ENCODE data around the gene KDM1B.

The KDM1B gene, protein sequence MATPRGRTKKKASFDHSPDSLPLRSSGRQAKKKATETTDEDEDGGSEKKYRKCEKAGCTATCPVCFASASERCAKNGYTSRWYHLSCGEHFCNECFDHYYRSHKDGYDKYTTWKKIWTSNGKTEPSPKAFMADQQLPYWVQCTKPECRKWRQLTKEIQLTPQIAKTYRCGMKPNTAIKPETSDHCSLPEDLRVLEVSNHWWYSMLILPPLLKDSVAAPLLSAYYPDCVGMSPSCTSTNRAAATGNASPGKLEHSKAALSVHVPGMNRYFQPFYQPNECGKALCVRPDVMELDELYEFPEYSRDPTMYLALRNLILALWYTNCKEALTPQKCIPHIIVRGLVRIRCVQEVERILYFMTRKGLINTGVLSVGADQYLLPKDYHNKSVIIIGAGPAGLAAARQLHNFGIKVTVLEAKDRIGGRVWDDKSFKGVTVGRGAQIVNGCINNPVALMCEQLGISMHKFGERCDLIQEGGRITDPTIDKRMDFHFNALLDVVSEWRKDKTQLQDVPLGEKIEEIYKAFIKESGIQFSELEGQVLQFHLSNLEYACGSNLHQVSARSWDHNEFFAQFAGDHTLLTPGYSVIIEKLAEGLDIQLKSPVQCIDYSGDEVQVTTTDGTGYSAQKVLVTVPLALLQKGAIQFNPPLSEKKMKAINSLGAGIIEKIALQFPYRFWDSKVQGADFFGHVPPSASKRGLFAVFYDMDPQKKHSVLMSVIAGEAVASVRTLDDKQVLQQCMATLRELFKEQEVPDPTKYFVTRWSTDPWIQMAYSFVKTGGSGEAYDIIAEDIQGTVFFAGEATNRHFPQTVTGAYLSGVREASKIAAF

DNA sequence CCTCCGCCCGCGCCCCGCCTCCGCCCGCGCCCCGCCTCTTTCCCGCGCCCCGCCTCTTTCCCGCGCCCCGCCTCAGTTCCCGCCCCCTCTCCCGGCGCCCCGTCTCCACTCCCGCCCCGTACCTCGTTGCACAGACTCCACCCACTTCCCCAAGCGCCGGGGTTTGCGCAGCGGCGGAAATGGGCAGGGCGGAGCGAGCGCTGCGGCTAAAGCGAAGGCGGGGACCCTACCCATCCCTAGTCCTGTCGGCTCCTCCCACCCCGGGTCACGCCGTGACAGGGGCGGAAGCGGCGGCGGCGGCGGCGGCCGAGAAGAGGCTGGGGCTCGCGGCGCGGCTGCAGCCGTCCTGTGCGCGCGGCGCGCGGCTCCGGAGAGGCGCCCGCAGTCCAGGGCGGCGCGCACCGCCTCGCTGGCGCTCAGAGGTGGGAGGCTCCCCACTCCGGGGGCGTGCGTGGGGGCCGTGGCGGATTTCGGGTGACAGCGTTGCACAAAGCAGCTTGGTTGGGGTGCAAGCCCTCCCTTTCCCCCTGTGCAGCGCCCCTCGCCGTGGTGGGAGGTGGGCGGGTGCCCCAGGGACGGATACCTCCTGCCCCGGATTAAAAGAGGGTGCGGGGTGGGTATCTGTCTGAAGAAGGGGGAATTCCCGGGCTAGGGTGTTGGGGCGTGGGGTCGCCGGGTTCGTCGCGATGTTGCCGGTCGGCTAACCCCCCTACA, at the start of gene KDM1B:
KDM1B (plus strand) TSS at position 273 of the 714 bp plus-strand sequence. CDS start 4,474 bp downstream, outside the sequence.
- DNase-seq (ENCODE audit: low read depth in 3 of 3), result peak; percentile 96 to 98 (median 97)

DNA sequence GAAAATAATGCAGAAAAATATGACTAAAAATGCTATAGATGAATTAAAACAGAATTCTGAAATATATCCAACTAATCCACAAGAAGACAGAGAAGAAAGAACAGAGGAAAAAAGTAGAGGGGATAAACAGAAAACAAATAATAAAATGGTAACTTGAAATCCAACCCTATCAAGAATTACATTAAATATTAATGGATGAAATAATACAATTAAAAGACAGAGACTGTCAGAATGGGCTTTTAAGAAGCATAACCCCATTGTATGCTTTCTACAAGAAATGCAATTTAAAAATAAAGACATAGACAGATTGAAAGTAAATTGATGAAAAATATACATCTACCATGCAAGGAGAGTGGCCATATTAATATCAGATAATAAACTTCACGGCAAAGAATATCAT, 48.2 kb upstream of the KDM1B start:
- DNase-seq (ENCODE audit: low read depth in 3 of 3), result no peak

DNA sequence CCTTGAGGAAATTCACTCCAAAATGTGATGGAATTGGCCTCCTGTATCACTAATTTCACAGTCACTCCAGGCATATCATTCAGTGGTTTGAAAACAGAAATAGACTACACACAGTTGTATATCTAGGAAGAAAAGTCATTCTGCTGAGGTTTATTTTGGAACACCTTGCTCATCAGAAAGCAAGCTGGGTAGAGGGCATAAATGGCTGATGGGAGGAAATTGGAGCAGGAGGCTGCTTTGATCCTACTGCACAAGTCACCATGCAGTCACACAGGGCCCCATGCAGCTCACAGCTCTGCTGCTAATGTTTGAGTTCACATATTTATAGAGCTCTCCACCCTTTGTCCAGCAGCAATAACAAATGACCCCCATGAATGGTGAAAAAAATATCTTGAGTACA, 45.1 kb upstream of the KDM1B start:
- DNase-seq (ENCODE audit: low read depth in 3 of 3), result no peak

DNA sequence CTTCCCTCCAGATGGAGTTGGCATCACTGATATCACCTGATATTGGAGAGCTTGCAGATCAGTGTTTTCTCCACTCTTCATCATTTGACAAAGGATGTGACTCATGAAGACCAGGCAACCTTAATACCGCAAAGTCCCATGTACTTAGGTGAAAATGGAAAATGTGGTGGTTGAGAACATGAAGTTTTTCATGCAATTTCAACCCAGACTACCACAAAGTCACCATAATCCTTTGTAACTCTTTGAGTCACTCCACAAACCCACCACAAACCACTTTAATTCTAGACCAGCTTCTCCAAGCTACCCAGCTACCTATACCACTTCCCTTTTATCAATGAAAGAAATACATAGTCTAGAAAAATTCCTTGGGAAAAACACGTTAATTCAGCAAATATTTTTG, 39.9 kb upstream of the KDM1B start:
- no peak for DNase-seq (ENCODE audit: low read depth in 3 of 3)

DNA sequence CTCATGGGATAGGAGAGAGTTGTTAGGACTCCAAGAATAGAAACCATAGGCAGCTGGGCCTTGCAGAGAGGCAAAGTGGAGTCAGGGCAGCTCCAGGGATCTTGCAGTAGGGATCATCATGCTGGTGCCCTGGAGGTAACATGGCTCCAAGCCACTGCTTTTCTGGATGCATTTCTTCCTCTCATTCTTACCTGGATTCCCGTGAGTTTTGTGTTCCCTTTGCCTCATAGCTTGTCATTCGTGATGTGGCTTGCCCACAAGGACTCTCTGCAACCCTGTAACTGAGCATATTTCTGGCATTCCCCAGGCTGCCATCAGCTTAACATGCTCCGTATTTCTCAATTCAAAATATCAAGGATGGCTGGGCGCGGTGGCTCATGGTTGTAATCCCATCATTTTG, 38.1 kb upstream of the KDM1B start:
- no peak for DNase-seq (ENCODE audit: low read depth in 3 of 3)

DNA sequence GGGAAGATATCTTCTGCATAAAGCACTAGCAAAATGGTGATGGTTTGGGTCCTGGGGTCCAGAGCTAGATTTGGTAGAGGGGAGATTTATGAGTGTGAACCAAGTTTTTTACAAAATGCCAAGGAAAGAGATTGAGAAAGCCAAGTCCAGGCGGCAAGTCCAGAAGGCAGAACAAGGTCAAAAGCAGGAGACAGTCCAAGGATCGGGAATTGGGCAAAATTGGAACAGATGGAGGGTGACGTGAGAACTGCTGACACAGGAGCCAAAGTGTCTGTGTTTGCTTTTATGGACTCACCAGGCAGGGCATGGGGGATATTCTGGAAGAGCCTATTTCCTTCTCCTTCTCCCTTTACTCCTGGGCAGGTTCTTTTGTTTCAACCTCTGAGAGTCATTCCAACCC, 36.9 kb upstream of the KDM1B start:
- no peak for DNase-seq (ENCODE audit: low read depth in 3 of 3)

DNA sequence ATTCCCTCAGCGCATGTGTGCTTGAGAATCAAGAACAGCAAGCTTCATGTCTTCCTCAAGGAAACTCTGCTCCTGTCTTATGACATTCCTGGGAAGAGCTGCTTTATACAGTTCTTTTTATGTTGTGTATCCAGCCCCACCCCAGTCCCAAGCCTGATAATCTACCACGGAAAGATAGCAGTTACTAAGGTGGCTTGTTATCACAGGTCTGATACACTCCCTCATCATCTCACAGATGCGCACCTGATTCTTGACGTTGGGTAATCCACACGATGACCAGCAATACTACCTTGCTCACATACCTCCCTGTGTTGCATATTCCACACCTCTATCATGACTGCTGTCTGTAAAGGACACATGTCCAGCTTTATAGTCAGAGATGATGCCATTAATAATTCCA, 36.0 kb upstream of the KDM1B start:
- DNase-seq (ENCODE audit: low read depth in 3 of 3), result no peak

DNA sequence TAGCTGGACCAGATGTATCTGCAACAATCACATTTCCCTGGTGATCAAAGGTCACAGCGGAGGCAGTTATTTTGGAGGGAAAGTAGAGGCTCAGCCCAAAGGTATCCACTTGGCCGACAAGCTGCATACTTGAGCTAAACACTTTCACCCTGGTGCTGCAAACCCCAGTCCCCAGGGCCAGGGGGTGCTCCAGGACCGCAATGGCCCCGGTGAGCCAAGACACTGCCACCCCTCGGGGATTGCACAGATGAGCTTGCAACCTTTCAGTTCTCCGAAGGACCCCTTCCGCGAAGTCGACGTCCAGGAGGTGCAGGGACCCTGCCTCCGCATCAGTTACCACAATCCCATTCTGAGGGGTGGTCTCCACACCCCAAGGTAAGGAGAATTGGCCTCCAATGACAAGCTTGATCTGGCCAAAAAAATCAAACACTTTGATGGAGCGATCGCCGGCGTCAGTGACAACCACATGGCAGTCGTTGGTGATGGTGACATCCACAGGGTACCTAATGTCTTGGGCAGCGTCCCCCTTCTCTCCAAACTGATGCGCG, 33.6 kb upstream of the KDM1B start:
- no peak for DNase-seq (ENCODE audit: low read depth in 3 of 3)

DNA sequence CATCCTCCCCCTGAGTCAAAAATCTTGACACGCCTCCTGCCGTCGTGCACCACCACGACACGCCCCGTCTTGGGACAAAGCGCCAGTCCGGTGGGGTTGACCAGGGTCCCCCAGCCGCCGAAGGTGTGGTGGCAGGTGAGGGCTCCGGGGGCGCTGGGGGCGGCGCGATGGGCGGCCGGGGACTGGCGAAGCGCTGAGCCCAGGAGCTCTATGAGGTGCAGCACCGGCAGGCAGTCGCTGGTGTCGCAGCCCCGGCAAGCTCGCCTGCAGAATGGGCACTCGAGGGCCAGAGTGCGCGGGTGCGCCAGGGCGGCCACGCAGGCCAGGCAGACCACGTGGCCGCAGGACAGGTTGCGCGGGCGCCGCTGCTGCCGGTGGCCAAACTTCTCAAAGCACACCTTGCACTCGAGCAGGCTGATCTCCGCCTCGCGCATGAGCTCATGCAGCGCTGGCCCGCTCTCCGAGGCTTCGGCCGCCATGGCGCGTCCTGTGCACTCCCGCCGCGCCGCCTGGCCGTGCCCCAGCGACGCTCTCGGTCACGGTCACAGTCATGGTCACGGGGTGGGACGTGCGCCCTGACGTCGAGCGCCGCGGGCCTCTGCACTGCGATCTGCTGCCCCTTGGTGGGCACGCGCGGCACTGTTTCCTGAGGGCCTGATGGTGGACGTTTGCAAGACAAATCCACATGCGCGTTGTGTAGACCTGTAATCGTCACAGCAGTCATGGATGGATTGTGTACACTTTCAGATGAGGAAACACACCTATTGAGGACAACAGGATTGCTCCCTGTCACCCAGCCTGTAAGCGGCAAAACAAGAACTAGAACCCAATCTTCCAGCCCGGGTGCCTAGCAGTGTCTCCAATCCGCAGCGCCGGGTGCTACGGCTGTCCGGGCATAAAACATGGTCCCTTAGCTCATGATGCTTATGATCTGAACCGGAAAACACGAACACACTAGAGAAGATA, 32.8 kb upstream of the KDM1B start, which contains the start of gene NHLRC1:
NHLRC1 (minus strand) TSS at position 550 of the 966 bp plus-strand sequence; CDS start at position 479, 71 bp downstream.
- peak; percentile 57 to 79 (median 57) for DNase-seq (ENCODE audit: low read depth in 3 of 3)

DNA sequence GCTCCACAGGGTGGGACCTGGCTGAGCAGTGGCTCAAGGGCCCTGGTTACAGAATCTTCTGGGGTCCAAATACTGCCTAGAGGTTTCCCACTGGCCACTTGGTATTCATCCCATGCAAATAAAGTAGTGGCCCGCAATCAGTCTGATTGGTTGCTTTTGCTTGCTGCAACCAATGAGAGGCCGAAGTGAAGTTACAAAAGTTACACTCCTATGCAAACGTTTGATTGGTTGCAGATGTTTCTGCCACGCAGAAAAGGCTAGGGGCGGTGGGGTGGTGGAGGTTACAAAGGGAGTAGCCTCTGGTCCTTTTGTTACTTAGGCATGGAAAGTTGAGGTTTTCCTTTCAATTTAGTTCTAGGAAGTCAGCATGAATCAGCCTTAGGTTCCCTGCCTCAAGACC, 29.1 kb upstream of the KDM1B start:
- DNase-seq (ENCODE audit: low read depth in 3 of 3), result no peak

DNA sequence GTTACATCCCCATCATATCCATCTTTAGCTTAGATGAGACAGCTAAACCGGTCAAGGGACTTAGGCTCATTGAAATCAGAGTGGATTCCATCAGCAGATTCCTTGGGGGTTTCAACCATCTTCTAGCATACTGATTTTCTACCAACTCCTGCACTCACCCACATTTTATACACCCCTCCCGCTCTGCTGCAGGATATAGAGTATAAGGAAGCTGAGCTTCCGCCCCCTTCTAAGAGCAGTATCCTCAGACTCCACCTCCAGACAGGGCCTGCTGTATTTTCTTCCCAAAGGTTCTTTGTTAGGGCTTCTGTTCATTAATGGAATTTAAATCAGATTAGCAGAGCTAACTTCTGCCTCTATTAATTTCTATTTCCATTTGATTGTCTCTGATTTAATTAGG, 22.9 kb upstream of the KDM1B start:
- DNase-seq (ENCODE audit: low read depth in 3 of 3), result no peak

DNA sequence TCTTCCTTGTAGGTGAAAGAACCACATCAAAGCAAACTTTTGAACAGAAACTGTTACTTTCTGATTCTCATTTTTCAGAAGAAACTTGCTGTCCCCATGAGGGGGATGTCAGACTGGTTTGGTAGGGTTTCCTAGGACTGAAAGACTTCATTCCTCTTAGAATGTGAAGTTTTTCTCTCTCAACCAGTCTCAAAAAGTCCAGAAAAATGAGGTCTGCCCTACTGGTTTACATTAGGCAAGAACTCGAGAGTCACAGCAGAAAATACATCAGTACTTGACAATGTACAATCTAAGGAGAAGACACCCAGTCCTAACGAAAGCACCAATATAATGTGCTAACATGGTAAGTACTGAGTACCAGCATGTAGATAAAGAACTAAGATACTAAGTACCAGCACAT, 20.1 kb upstream of the KDM1B start:
- no peak for DNase-seq (ENCODE audit: low read depth in 3 of 3)

DNA sequence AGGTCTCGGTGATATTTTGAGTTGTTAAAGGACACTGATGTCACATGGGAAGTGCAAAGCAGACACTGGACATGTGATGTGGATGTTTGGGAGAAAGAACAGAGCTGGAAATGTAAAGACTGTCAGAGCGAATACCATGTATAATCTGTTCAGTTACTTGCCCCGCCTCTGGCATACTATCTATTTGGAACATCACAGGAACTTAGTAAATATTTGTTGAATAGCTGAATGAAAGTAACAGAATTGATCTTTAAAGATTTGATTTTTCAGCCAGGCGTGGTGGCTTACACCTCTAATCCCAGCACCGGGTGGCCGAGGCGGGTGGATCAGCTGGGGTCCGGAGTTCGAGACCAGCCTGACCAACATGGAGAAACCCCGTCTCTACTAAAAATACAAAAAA, 19.0 kb upstream of the KDM1B start:
- DNase-seq (ENCODE audit: low read depth in 3 of 3), result no peak

DNA sequence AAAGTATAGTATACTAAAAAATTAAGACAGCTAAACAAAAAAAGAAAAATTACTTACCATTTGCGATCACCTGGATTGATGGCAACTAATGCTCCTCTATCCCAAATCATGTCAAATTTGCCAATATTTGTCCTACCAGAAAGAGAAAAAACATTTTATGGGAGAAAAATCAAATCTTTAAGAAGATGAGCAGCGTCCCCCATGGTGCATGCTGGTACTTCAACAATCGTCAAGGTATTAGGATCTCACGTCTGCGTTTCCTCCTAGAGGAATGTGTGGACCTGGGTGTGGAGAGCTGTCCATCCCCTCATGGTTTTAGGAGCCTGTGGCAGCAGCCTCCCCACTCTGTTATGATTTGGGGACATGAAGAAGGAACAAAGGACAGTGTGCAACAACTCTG, 16.3 kb upstream of the KDM1B start:
- no peak for DNase-seq (ENCODE audit: low read depth in 3 of 3)

DNA sequence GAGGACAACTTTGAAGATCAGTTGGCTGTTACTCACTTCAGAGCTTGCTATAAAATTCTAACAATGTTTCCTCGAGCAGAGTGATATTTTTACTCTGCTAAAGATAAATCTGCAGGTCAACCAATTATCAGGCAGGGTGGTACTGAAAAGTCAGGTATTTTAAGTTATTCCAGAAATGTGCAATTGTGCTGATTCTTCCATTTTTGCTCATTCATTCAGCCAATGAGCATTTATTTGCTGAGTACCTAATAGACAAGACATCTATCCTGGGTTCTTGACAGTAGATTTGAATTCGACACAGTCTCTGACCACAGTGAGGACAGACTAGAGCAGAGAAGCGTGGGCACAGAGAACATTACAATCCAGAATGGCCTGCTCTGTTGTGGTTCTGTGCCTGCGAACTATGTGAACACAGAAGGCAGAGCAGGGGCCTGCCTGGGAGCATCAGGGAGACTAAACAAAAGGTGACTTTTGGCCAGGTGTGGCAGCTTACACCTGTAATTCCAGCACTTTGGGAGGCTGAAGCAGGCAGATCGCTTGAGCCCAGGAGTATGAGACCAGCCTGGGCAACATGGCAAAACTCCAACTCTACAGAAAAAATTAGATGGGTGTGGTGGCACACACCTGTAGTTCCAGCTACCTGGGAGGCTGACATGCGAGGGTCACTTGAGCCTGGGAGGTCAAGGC, 15.1 kb upstream of the KDM1B start:
- no peak for DNase-seq (ENCODE audit: low read depth in 3 of 3)

DNA sequence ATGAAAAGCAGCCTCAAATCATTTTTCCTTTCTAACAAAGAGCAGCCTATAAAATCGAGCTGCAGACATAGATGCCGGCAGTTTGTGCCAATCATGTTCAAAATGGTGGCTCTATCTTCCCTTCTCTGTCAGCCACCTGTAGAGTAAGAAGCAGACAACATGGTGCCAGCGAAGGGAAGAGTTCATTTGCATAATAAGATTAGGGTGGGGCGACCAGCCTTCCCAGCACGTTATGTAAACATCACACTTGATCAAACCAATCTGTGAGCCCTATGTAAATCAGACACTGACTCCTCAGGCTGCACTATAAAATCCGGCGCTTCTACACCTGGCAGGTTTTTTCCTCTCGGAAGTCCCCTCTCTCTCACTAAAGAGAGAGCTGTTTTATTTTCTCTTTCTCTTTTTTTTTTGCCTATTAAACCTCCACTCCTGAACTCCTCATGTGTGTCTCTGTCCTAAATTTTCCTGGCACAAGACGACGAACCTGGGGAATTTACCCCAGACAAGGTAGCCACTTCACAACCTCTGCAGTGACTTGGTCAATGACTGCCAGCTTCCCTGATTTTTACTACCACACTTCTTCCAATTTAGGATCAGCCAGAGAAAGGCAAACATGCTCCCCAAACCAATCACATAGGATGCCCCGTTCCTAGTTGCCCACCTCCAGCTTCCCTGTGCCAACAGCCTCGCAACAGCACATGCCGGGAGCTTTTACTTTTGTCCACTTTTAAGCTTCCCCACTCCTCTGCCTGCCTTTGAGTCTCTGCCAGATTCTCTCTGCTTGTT, 13.2 kb upstream of the KDM1B start:
- no peak for DNase-seq (ENCODE audit: low read depth in 3 of 3)

DNA sequence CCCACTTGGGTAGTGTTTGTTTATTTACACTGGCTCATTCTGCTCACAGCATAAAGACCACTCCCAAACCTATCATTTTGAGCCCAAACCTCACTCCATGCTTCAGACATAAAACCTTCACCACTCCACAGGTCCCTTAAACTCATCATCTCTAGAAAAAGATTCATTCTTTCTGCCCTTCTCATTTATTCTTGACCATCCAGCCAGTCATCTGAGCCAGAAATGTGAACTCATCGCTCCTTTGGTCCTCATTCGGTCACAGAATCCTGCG, 12.7 kb upstream of the KDM1B start:
- no peak for DNase-seq (ENCODE audit: low read depth in 3 of 3)

DNA sequence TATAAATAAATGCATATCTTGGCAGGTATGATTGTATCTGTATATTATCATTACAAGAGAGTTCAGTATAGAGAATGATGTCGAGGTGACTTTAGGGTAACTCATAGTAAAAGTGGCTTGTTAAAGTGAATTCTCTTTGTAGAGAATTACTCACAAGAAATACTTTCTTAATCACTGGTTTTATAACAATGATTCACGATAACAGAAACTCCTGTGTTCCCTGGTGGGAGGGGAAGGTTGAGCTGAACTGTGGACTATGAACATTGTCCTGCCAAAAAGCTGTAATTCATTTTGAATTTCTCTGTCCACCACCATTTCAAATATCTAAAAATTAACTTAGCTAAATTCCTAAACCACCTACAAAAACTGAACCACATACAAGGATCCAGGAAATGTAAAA, 8.1 kb upstream of the KDM1B start:
- no peak for DNase-seq (ENCODE audit: low read depth in 3 of 3)

DNA sequence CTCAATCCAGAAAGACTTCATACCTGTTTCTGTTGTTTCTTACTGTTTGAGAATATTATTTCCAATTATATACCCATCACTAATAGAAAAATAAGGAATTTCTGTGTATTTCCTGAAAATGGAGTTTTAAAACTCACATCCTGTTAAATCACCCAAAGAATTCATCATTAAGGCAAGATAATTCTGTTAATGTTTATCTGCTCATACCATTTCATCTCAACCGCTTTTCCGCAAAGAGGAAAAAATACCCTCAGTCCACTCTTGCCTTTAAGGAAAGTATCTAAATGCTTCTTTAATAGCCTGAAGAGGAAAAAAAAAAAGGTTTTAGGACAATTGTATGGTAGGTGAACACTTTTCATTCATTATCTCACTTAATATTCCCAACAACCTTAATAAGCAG, 7.6 kb upstream of the KDM1B start:
- no peak for DNase-seq (ENCODE audit: low read depth in 3 of 3)
